ENCODE data around the gene NME9. TPM values are rescaled to one million over a fixed set of nuclear protein-coding genes. Genes with fewer than 3 reads are reported as not detected.

The NME9 gene
- total RNA-seq, 1 donor from 2014 or later, result 0.30 TPM

- Mint-ChIP-seq H3K4me3 (ENCODE audit: low read depth) (no peak overlapping the region), H3K27me3 (ENCODE audit: low read depth) (no peaks in the 10 kb centered on the region), H3K36me3 (ENCODE audit: low read depth) (peaks cover 12% of the 10 kb centered on the region), H3K4me1 (ENCODE audit: low read depth) (no peaks in the 10 kb centered on the region), H3K27ac (no peak overlapping the region), H3K9me3 (no peaks in the 10 kb centered on the region)
- intact Hi-C loops (cut with micrococcal nuclease), result no loop called here
- no peak for DNase-seq (ENCODE audit: low spot score)
Measured at GRCh38 chr3:138282836-138283235, 46.8 kb downstream of the NME9 start.

GRCh38 chr3:138281561-138281960 is 48.1 kb downstream of the NME9 start:
- H3K27me3 Mint-ChIP-seq (ENCODE audit: low read depth), result no peaks in the 10 kb centered on the region
- intact Hi-C loops (cut with micrococcal nuclease), result no loop called here
- no peak for DNase-seq (ENCODE audit: low spot score)
- H3K4me3 Mint-ChIP-seq (ENCODE audit: low read depth), result no peak overlapping the region
- no peaks in the 10 kb centered on the region for H3K4me1 Mint-ChIP-seq (ENCODE audit: low read depth)
- no peak overlapping the region for H3K27ac Mint-ChIP-seq
- peaks cover 12% of the 10 kb centered on the region for H3K36me3 Mint-ChIP-seq (ENCODE audit: low read depth)
- no peaks in the 10 kb centered on the region for H3K9me3 Mint-ChIP-seq

GRCh38 chr3:138271189-138271794 is 58.4 kb downstream of the NME9 start:
- H3K36me3 Mint-ChIP-seq (ENCODE audit: low read depth), result peaks cover 36% of the 10 kb centered on the region
- H3K27me3 Mint-ChIP-seq (ENCODE audit: low read depth), result no peaks in the 10 kb centered on the region
- H3K27ac Mint-ChIP-seq, result no peak overlapping the region
- intact Hi-C loops (cut with micrococcal nuclease), result no loop called here
- no peak overlapping the region for H3K4me3 Mint-ChIP-seq (ENCODE audit: low read depth)
- no peaks in the 10 kb centered on the region for H3K9me3 Mint-ChIP-seq
- no peak for DNase-seq (ENCODE audit: low spot score)
- H3K4me1 Mint-ChIP-seq (ENCODE audit: low read depth), result peaks cover 4% of the 10 kb centered on the region

GRCh38 chr3:138270245-138270644 is 59.4 kb downstream of the NME9 start:
- no peaks in the 10 kb centered on the region for H3K27me3 Mint-ChIP-seq (ENCODE audit: low read depth)
- H3K4me1 Mint-ChIP-seq (ENCODE audit: low read depth), result peaks cover 4% of the 10 kb centered on the region
- intact Hi-C loops (cut with micrococcal nuclease), result no loop called here
- no peak for DNase-seq (ENCODE audit: low spot score)
- H3K9me3 Mint-ChIP-seq, result no peaks in the 10 kb centered on the region
- H3K4me3 Mint-ChIP-seq (ENCODE audit: low read depth), result no peak overlapping the region
- H3K36me3 Mint-ChIP-seq (ENCODE audit: low read depth), result peaks cover 36% of the 10 kb centered on the region
- H3K27ac Mint-ChIP-seq, result no peak overlapping the region

- H3K4me3 Mint-ChIP-seq (ENCODE audit: low read depth), result no peak overlapping the region
- no peak for DNase-seq (ENCODE audit: low spot score)
- peaks cover 21% of the 10 kb centered on the region for H3K36me3 Mint-ChIP-seq (ENCODE audit: low read depth)
- H3K9me3 Mint-ChIP-seq, result no peaks in the 10 kb centered on the region
- intact Hi-C loops (cut with micrococcal nuclease), result no loop called here
- no peak overlapping the region for H3K27ac Mint-ChIP-seq
- no peaks in the 10 kb centered on the region for H3K27me3 Mint-ChIP-seq (ENCODE audit: low read depth)
- peaks cover 4% of the 10 kb centered on the region for H3K4me1 Mint-ChIP-seq (ENCODE audit: low read depth)
Measured at GRCh38 chr3:138267083-138267482, 62.6 kb downstream of the NME9 start.

GRCh38 chr3:138265745-138266144 is 63.9 kb downstream of the NME9 start:
- Mint-ChIP-seq H3K36me3 (ENCODE audit: low read depth) (peaks cover 14% of the 10 kb centered on the region), H3K9me3 (no peaks in the 10 kb centered on the region), H3K27ac (no peak overlapping the region), H3K4me1 (ENCODE audit: low read depth) (no peaks in the 10 kb centered on the region), H3K4me3 (ENCODE audit: low read depth) (no peak overlapping the region), H3K27me3 (ENCODE audit: low read depth) (no peaks in the 10 kb centered on the region)
- DNase-seq (ENCODE audit: low spot score), result no peak
- intact Hi-C loops (cut with micrococcal nuclease), result no loop called here

- Mint-ChIP-seq H3K9me3 (no peaks in the 10 kb centered on the region), H3K4me3 (ENCODE audit: low read depth) (no peak overlapping the region), H3K36me3 (ENCODE audit: low read depth) (peaks cover 11% of the 10 kb centered on the region), H3K27me3 (ENCODE audit: low read depth) (no peaks in the 10 kb centered on the region), H3K27ac (no peak overlapping the region), H3K4me1 (ENCODE audit: low read depth) (peaks cover under 1% of the 10 kb centered on the region)
- intact Hi-C loops (cut with micrococcal nuclease), result no loop called here
- DNase-seq (ENCODE audit: low spot score), result no peak
Measured at GRCh38 chr3:138263104-138263503, 66.5 kb downstream of the NME9 start.

GRCh38 chr3:138260611-138261010 is 69.0 kb downstream of the NME9 start:
- H3K27ac Mint-ChIP-seq, result no peak overlapping the region
- DNase-seq (ENCODE audit: low spot score), result no peak
- H3K9me3 Mint-ChIP-seq, result no peaks in the 10 kb centered on the region
- intact Hi-C loops (cut with micrococcal nuclease), result no loop called here
- H3K27me3 Mint-ChIP-seq (ENCODE audit: low read depth), result no peaks in the 10 kb centered on the region
- H3K4me3 Mint-ChIP-seq (ENCODE audit: low read depth), result no peak overlapping the region
- peaks cover 8% of the 10 kb centered on the region for H3K36me3 Mint-ChIP-seq (ENCODE audit: low read depth)
- H3K4me1 Mint-ChIP-seq (ENCODE audit: low read depth), result peaks cover 4% of the 10 kb centered on the region

- peaks cover 4% of the 10 kb centered on the region for H3K36me3 Mint-ChIP-seq (ENCODE audit: low read depth)
- no peak for DNase-seq (ENCODE audit: low spot score)
- H3K9me3 Mint-ChIP-seq, result no peaks in the 10 kb centered on the region
- no peak overlapping the region for H3K4me3 Mint-ChIP-seq (ENCODE audit: low read depth)
- H3K27me3 Mint-ChIP-seq (ENCODE audit: low read depth), result no peaks in the 10 kb centered on the region
- H3K4me1 Mint-ChIP-seq (ENCODE audit: low read depth), result peaks cover 4% of the 10 kb centered on the region
- no peak overlapping the region for H3K27ac Mint-ChIP-seq
- intact Hi-C loops (cut with micrococcal nuclease), result no loop called here
Measured at GRCh38 chr3:138259126-138259525, 70.5 kb downstream of the NME9 start.

GRCh38 chr3:138257986-138258385 is 71.7 kb downstream of the NME9 start:
- intact Hi-C loops (cut with micrococcal nuclease), result no loop called here
- Mint-ChIP-seq H3K4me1 (ENCODE audit: low read depth) (peaks cover 4% of the 10 kb centered on the region), H3K4me3 (ENCODE audit: low read depth) (no peak overlapping the region), H3K9me3 (no peaks in the 10 kb centered on the region), H3K27ac (no peak overlapping the region), H3K27me3 (ENCODE audit: low read depth) (no peaks in the 10 kb centered on the region), H3K36me3 (ENCODE audit: low read depth) (peaks cover 2% of the 10 kb centered on the region)
- DNase-seq (ENCODE audit: low spot score), result no peak

- DNase-seq (ENCODE audit: low spot score), result no peak
- H3K36me3 Mint-ChIP-seq (ENCODE audit: low read depth), result no peaks in the 10 kb centered on the region
- H3K9me3 Mint-ChIP-seq, result no peaks in the 10 kb centered on the region
- intact Hi-C loops (cut with micrococcal nuclease), result no loop called here
- H3K4me3 Mint-ChIP-seq (ENCODE audit: low read depth), result no peak overlapping the region
- H3K4me1 Mint-ChIP-seq (ENCODE audit: low read depth), result peaks cover 4% of the 10 kb centered on the region
- no peaks in the 10 kb centered on the region for H3K27me3 Mint-ChIP-seq (ENCODE audit: low read depth)
- no peak overlapping the region for H3K27ac Mint-ChIP-seq
Measured at GRCh38 chr3:138256022-138256421, 73.6 kb downstream of the NME9 start.

GRCh38 chr3:138254216-138254615 is 75.4 kb downstream of the NME9 start:
- no peaks in the 10 kb centered on the region for H3K9me3 Mint-ChIP-seq
- H3K27me3 Mint-ChIP-seq (ENCODE audit: low read depth), result no peaks in the 10 kb centered on the region
- H3K27ac Mint-ChIP-seq, result no peak overlapping the region
- intact Hi-C loops (cut with micrococcal nuclease), result no loop called here
- peaks cover 4% of the 10 kb centered on the region for H3K4me1 Mint-ChIP-seq (ENCODE audit: low read depth)
- no peak overlapping the region for H3K4me3 Mint-ChIP-seq (ENCODE audit: low read depth)
- DNase-seq (ENCODE audit: low spot score), result no peak
- H3K36me3 Mint-ChIP-seq (ENCODE audit: low read depth), result peaks cover 6% of the 10 kb centered on the region

GRCh38 chr3:138253609-138254008 is 76.0 kb downstream of the NME9 start:
- peaks cover 2% of the 10 kb centered on the region for H3K9me3 Mint-ChIP-seq

More at GRCh38 chr3:138253609-138254008, 76.0 kb downstream of the NME9 start:
- H3K36me3 Mint-ChIP-seq (ENCODE audit: low read depth), result peaks cover 9% of the 10 kb centered on the region
- no peak overlapping the region for H3K4me3 Mint-ChIP-seq (ENCODE audit: low read depth)
- H3K27ac Mint-ChIP-seq, result no peak overlapping the region
- no peak for DNase-seq (ENCODE audit: low spot score)
- H3K4me1 Mint-ChIP-seq (ENCODE audit: low read depth), result peaks cover 4% of the 10 kb centered on the region
- intact Hi-C loops (cut with micrococcal nuclease), result no loop called here
- no peaks in the 10 kb centered on the region for H3K27me3 Mint-ChIP-seq (ENCODE audit: low read depth)
